K562 (cell line): ENCODE results near the gene LAGE3. TPM values are rescaled to one million over a fixed set of nuclear protein-coding genes. Genes with fewer than 3 reads are reported as not detected.

Experiments
- ATF7 ChIP-seq: fragments of 450-650 bp; IDR thresholded peaks from 2 replicates; pipeline ENCODE4 v1.7.1; 2014; ENCODE audit warnings: mild to moderate bottlenecking, moderate library complexity
- BCOR ChIP-seq: fragments of 450-650 bp; IDR thresholded peaks from 2 replicates; pipeline ENCODE4 v1.6.1; 2016
- HDAC2 ChIP-seq: fragments of 450-650 bp; IDR thresholded peaks from 2 replicates; pipeline ENCODE4 v1.6.1; 2016; ENCODE audit warnings: mild to moderate bottlenecking
- HDAC3 ChIP-seq: fragments of 450-650 bp; IDR thresholded peaks from 2 replicates; pipeline ENCODE4 v1.6.1; 2018; ENCODE audit warnings: borderline replicate concordance, mild to moderate bottlenecking, moderate library complexity; ENCODE audit not compliant: partially characterized antibody
- HDGF ChIP-seq: fragments of 450-650 bp; IDR thresholded peaks from 2 replicates; pipeline ENCODE4 v1.6.1; 2016
- ILK ChIP-seq: fragments of 450-650 bp; IDR thresholded peaks from 2 replicates; pipeline ENCODE4 v1.6.1; 2016; ENCODE audit warnings: missing genetic modification characterization, low read depth, mild to moderate bottlenecking, missing compliant biosample characterization, moderate library complexity, borderline replicate concordance
- KAT7 ChIP-seq: sonication (generic); formaldehyde crosslinking; IDR thresholded peaks from 2 replicates; pipeline ENCODE4 v1.8.0; 2022; ENCODE audit warnings: missing genetic modification reagents, mild to moderate bottlenecking, borderline replicate concordance
- KLF10 ChIP-seq: fragments of 250-450 bp; sonication (Bioruptor Pico); IDR thresholded peaks from 2 replicates; pipeline ENCODE4 v1.6.1; 2021; ENCODE audit warnings: matching md5 sums
- MCM3 ChIP-seq: fragments of 450-650 bp; IDR thresholded peaks from 2 replicates; pipeline ENCODE4 v1.6.1; 2016
- NCOA1 ChIP-seq: fragments of 450-650 bp; IDR thresholded peaks from 2 replicates; pipeline ENCODE4 v1.6.1; 2016; ENCODE audit warnings: low read depth
- PHF20 ChIP-seq: fragments of 450-650 bp; IDR thresholded peaks from 2 replicates; pipeline ENCODE4 v1.6.1; 2018; ENCODE audit not compliant: partially characterized antibody
- POLR2A ChIP-seq: fragments of 450-650 bp; conservative IDR thresholded peaks from 2 replicates; pipeline ENCODE4 v1.6.1; 2016
- RNF2 ChIP-seq: sonication (generic); IDR thresholded peaks from 2 replicates; pipeline ENCODE4 v1.6.1; 2016
- SMARCA5 ChIP-seq: fragments of 450-650 bp; IDR thresholded peaks from 2 replicates; pipeline ENCODE4 v1.6.1; 2016
- SRSF9 ChIP-seq: fragments of 200-400 bp; formaldehyde crosslinking; IDR thresholded peaks from 2 replicates; pipeline ENCODE4 v1.6.1; 2017; ENCODE audit warnings: low read depth, low read length, borderline replicate concordance
- TAF7 ChIP-seq: fragments of 450-650 bp; IDR thresholded peaks from 2 replicates; pipeline ENCODE4 v1.6.1; 2016; ENCODE audit warnings: missing genetic modification characterization, missing compliant biosample characterization
- ZBTB7A ChIP-seq: IDR thresholded peaks from 2 replicates; pipeline ENCODE4 v1.6.1; 2011; ENCODE audit warnings: low read depth, mild to moderate bottlenecking, low read length, moderate library complexity, borderline replicate concordance; ENCODE audit not compliant: control insufficient read depth
- ZEB2 ChIP-seq: fragments of 450-650 bp; IDR thresholded peaks from 2 replicates; pipeline ENCODE4 v1.6.1; 2016
- ZNF408 ChIP-seq: fragments of 250-450 bp; sonication (Bioruptor Pico); IDR thresholded peaks from 2 replicates; pipeline ENCODE4 v1.4.0; 2020; ENCODE audit warnings: low read depth, mild to moderate bottlenecking, moderate library complexity
- ZNF41 ChIP-seq: fragments of 250-450 bp; sonication (Bioruptor Pico); conservative IDR thresholded peaks from 2 replicates; pipeline ENCODE4 v1.4.0; 2020; ENCODE audit warnings: mild to moderate bottlenecking
- ZNF445 ChIP-seq: fragments of 250-450 bp; sonication (Bioruptor Pico); IDR thresholded peaks from 2 replicates; pipeline ENCODE4 v1.4.0; 2020; ENCODE audit warnings: low read depth, mild to moderate bottlenecking, moderate library complexity
- ZNF589 ChIP-seq: fragments of 200-800 bp; sonication (Bioruptor generic); IDR thresholded peaks from 2 replicates; pipeline ENCODE4 v1.6.1; 2016; ENCODE audit warnings: low read depth, missing genetic modification characterization, missing compliant biosample characterization
- polyA plus RNA-seq, 8 experiments: library from polyadenylated mRNA; depleted of rRNA in 4 of 8; stranded (reverse) in 5 of 8; unstranded in 3 of 8; fragments of >200 nt; fragmentation: Nextera tagmentation in 2 of 8; fragmentation: Illumina TruSeq in 1 of 8; extraction: Ambion mirVana in 2 of 8; extraction: Trizol in 1 of 8; gene quantifications; 2 replicates each; pipeline versions ENCODE4 v1.2.1 to v1.2.3, GENCODE V29; 2011 to 2014; ENCODE audit warnings: inconsistent platforms in 1 of 8, missing spikeins in 1 of 8
- total RNA-seq, 7 experiments: library from RNA; depleted of rRNA in 6 of 7; stranded (reverse); fragments of >200 nt in 6 of 7; fragmentation: Illumina TruSeq in 2 of 7; extraction: Trizol in 2 of 7; gene quantifications; 2 replicates each; pipeline versions ENCODE4 v1.2.1 to v1.2.3, GENCODE V29; 2011 to 2021; ENCODE audit warnings: low replicate concordance in 1 of 7
- TF ChIP-seq, protein P1 (sequence below): fragments of 450-650 bp; formaldehyde crosslinking; IDR thresholded peaks from 2 replicates; pipeline ENCODE4 v1.4.0; 2020; ENCODE audit warnings: mild to moderate bottlenecking, moderate library complexity
- TF ChIP-seq, protein P2 (sequence below): fragments of 450-650 bp; formaldehyde crosslinking; IDR thresholded peaks from 2 replicates; pipeline ENCODE4 v1.4.0; 2022; ENCODE audit warnings: missing genetic modification characterization
- TF ChIP-seq, protein P3 (sequence below): fragments of 450-650 bp; IDR thresholded peaks from 2 replicates; pipeline ENCODE4 v1.6.1; 2018; ENCODE audit warnings: mild to moderate bottlenecking, low read depth; ENCODE audit not compliant: partially characterized antibody
- TF ChIP-seq, protein P4 (sequence below), 2 experiments: fragments of 450-650 bp; conservative IDR thresholded peaks; 2 replicates each; pipeline ENCODE4 v1.6.1; 2017; ENCODE audit warnings: mild to moderate bottlenecking in 2 of 2, moderate library complexity in 2 of 2

LAGE3 gene
- total and polyA plus RNA-seq, 9 of the 15 experiments (the other 6 are each of a cell fraction or from before 2014, with no cell fraction given): 28.2 to 125 (median 35.8) TPM

DNA sequence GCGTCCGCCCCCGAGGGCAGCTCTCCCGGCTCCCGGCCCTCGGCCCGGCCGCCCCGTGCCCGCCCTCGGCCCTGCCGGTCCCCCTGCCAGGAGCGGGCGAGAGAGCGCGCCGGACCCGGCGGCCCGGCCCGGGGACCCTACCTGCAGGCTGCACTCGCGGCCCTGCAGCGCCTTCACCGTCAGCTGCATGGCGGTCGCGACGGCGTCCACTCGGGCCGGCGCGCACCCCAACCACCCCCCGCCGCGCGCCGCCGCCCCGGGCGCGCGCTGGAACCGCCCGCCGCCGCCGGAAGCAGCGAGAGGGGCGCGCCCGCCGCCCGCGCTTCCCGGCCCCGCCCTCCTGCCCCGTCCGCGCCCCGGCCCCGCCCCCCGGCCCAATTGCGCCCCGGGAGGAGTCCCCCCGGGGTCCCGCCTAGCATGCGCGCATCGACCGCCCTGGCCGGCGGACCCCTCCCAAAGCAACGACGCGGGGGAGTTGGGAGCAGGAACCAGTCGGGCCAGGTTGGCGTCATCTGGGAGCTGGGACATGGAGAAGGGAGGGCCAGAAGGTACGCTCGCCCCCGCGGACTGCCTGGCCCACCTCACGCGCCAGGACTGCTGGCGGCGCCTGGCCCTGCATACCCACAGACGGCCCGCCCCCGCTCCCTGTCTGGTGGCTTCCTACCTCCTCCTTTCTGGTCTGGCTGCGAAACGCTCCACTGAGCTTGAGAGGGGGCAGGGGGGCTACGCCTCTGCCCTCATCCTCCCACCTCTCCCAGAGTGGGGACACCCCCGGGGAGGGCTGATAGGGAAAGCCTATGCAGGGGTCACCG is 7.5 kb upstream of the LAGE3 start, which contains the start of gene UBL4A (continued):
- TF ChIP-seq, protein P1, sequence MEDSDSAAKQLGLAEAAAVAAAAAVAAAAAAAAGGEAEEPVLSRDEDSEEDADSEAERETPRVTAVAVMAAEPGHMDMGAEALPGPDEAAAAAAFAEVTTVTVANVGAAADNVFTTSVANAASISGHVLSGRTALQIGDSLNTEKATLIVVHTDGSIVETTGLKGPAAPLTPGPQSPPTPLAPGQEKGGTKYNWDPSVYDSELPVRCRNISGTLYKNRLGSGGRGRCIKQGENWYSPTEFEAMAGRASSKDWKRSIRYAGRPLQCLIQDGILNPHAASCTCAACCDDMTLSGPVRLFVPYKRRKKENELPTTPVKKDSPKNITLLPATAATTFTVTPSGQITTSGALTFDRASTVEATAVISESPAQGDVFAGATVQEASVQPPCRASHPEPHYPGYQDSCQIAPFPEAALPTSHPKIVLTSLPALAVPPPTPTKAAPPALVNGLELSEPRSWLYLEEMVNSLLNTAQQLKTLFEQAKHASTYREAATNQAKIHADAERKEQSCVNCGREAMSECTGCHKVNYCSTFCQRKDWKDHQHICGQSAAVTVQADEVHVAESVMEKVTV (CRISPR knock-in tag): no peak
- TF ChIP-seq NCOA1: no peak
- no peak for TF ChIP-seq PHF20
- TF ChIP-seq MCM3: no peak
- no peak for TF ChIP-seq ZNF41 (CRISPR knock-in tag)
- TF ChIP-seq, protein P2, sequence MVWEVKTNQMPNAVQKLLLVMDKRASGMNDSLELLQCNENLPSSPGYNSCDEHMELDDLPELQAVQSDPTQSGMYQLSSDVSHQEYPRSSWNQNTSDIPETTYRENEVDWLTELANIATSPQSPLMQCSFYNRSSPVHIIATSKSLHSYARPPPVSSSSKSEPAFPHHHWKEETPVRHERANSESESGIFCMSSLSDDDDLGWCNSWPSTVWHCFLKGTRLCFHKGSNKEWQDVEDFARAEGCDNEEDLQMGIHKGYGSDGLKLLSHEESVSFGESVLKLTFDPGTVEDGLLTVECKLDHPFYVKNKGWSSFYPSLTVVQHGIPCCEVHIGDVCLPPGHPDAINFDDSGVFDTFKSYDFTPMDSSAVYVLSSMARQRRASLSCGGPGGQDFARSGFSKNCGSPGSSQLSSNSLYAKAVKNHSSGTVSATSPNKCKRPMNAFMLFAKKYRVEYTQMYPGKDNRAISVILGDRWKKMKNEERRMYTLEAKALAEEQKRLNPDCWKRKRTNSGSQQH (CRISPR knock-in tag): no peak; the same call in 1 of the 2 replicates
- TF ChIP-seq BCOR: no peak
- TF ChIP-seq ZNF589: 0 out of 2 replicates have a peak, but pooled peaks have one; percentile 33
- no peak for TF ChIP-seq HDGF
- TF ChIP-seq ZNF408 (CRISPR knock-in tag): no peak
- no peak for TF ChIP-seq TAF7 (tag)
- TF ChIP-seq HDAC3: no peak
- TF ChIP-seq, protein P3, sequence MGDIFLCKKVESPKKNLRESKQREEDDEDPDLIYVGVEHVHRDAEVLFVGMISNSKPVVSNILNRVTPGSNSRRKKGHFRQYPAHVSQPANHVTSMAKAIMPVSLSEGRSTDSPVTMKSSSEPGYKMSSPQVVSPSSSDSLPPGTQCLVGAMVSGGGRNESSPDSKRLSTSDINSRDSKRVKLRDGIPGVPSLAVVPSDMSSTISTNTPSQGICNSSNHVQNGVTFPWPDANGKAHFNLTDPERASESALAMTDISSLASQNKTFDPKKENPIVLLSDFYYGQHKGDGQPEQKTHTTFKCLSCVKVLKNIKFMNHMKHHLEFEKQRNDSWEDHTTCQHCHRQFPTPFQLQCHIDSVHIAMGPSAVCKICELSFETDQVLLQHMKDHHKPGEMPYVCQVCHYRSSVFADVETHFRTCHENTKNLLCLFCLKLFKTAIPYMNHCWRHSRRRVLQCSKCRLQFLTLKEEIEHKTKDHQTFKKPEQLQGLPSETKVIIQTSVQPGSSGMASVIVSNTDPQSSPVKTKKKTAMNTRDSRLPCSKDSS: no peak
- TF ChIP-seq ZEB2: no peak
- no peak for TF ChIP-seq ILK (tag)
- peak; percentile 90; the same call in 1 of the 2 replicates for TF ChIP-seq ZBTB7A
- TF ChIP-seq RNF2: no peak
- no peak for TF ChIP-seq SRSF9
- TF ChIP-seq POLR2A: peak; percentile 48; the same call in 1 of the 2 replicates
- no peak for TF ChIP-seq KAT7
- TF ChIP-seq ZNF445 (CRISPR knock-in tag): no peak
- no peak for TF ChIP-seq HDAC2
- TF ChIP-seq ATF7: 0 out of 2 replicates have a peak, but pooled peaks have one; percentile 16
- TF ChIP-seq KLF10 (CRISPR knock-in tag): no peak
- no peak for TF ChIP-seq SMARCA5
- TF ChIP-seq, protein P4, sequence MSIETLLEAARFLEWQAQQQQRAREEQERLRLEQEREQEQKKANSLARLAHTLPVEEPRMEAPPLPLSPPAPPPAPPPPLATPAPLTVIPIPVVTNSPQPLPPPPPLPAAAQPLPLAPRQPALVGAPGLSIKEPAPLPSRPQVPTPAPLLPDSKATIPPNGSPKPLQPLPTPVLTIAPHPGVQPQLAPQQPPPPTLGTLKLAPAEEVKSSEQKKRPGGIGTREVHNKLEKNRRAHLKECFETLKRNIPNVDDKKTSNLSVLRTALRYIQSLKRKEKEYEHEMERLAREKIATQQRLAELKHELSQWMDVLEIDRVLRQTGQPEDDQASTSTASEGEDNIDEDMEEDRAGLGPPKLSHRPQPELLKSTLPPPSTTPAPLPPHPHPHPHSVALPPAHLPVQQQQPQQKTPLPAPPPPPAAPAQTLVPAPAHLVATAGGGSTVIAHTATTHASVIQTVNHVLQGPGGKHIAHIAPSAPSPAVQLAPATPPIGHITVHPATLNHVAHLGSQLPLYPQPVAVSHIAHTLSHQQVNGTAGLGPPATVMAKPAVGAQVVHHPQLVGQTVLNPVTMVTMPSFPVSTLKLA (conservative IDR thresholded peaks at IDR 0.05): peak in 1 of 2 experiments; percentile 33; a peak in 2 of 4 replicates
